ENCODE measurements around the gene RBM39.
"Not testable (repeated sequence)": the region's sequence is repeated elsewhere in the genome, so short reads cannot be mapped to it uniquely, and the experiment has no call there.

The RBM39 gene

GRCh38 chr20:35724321-35725230 lies 17.5 kb downstream of the RBM39 start:
- DNase-seq = no peak

GRCh38 chr20:35723652-35724320 lies 18.3 kb downstream of the RBM39 start:
- DNase-seq = not testable (repeated sequence)

- DNase-seq = not testable (repeated sequence)
These were observed 18.8 kb downstream of the RBM39 start for GRCh38 chr20:35723275-35723639.

- no peak for DNase-seq
These were observed 20.4 kb downstream of the RBM39 start for GRCh38 chr20:35721621-35722020.

- DNase-seq = no peak
These were observed 20.8 kb downstream of the RBM39 start for GRCh38 chr20:35721219-35721618.

- DNase-seq = no peak
These were observed 21.6 kb downstream of the RBM39 start for GRCh38 chr20:35720165-35721123.

- DNase-seq = no peak
These were observed 22.3 kb downstream of the RBM39 start for GRCh38 chr20:35719717-35720116.

- DNase-seq = no peak
These were observed 23.0 kb downstream of the RBM39 start for GRCh38 chr20:35718972-35719635.

- DNase-seq = not testable (repeated sequence)
These were observed 23.7 kb downstream of the RBM39 start for GRCh38 chr20:35718321-35718720.

- no peak for DNase-seq
These were observed 25.7 kb downstream of the RBM39 start for GRCh38 chr20:35716330-35716729.

- no peak for DNase-seq
These were observed 26.4 kb downstream of the RBM39 start for GRCh38 chr20:35715652-35716051.

GRCh38 chr20:35714127-35714526 lies 27.9 kb downstream of the RBM39 start:
- no peak for DNase-seq

GRCh38 chr20:35713120-35713519 lies 28.9 kb downstream of the RBM39 start:
- not testable (repeated sequence) for DNase-seq

GRCh38 chr20:35711588-35712209 lies 30.4 kb downstream of the RBM39 start:
- no peak for DNase-seq

- DNase-seq = no peak
These were observed 31.0 kb downstream of the RBM39 start for GRCh38 chr20:35710884-35711587.

- no peak for DNase-seq
These were observed 32.0 kb downstream of the RBM39 start for GRCh38 chr20:35710039-35710438.

- no peak for DNase-seq
These were observed 32.8 kb downstream of the RBM39 start for GRCh38 chr20:35709259-35709658.

GRCh38 chr20:35708502-35708901 lies 33.6 kb downstream of the RBM39 start:
- DNase-seq = no peak

GRCh38 chr20:35706591-35707529 lies 35.2 kb downstream of the RBM39 start:
- not testable (repeated sequence) for DNase-seq

- DNase-seq = not testable (repeated sequence)
These were observed 36.2 kb downstream of the RBM39 start for GRCh38 chr20:35705894-35706293.
